ENCODE data around the gene POLR3A. TPM values are rescaled to one million over a fixed set of nuclear protein-coding genes. Genes with fewer than 3 reads are reported as not detected.

Gene POLR3A
- total and polyA plus RNA-seq, 2 of the 13 experiments (the other 11 are each of a cell fraction or from before 2014, with no cell fraction given) = 13.6 to 19.2 TPM

- Histone ChIP-seq H3K79me2 (ENCODE audit: insufficient read depth, low read length) (no peaks in the 10 kb centered on the region), H3K9me3 (ENCODE audit: low read length) (no peaks in the 10 kb centered on the region), H3K9ac (ENCODE audit: insufficient read depth, low read depth, low read length) (0 out of 2 replicates have a peak overlapping the region, but pooled peaks have one; percentile 6), H3K27me3 (ENCODE audit: control insufficient read depth in 1 of 2, insufficient read depth in 2 of 2, low read length in 2 of 2) (no peaks in the 10 kb centered on the region), H3K27ac (ENCODE audit: extremely low read length, insufficient read depth, low read length) (peak overlapping the region; percentile 62), H3K4me1 (ENCODE audit: insufficient read depth, low read length) (peaks cover 78% of the 10 kb centered on the region), H3K4me3 (replicated peaks in 1 of 3; ENCODE audit: insufficient read depth in 1 of 3, low read depth in 2 of 3, low read length in 3 of 3) (no peak overlapping the region; a peak in 1 of 6 replicates), H2AFZ (ENCODE audit: low read length) (no peak overlapping the region), H3K36me3 (replicated peaks in 1 of 2; ENCODE audit: control insufficient read depth in 1 of 2, insufficient read depth in 2 of 2, low read length in 2 of 2) (0 out of 5 replicates have a peak, but pooled peaks cover 0 to under 1% of the 10 kb centered on the region in 2 experiments), H3K4me2 (ENCODE audit: low read depth, low read length) (peak overlapping the region; percentile 49), H4K20me1 (ENCODE audit: insufficient read depth, low read length) (no peaks in the 10 kb centered on the region)
- ATAC-seq = peak; percentile 84
- in situ Hi-C loops (cut with HindIII; ENCODE audit: extremely low pct_ligation_motif_present, low pct_unique_long_range_greater_than_20kb) (loop anchor here (5.0 kb wide), 2 partner anchors 64 to 124 kb away; no protein-coding TSS in a partner anchor), intact Hi-C loops (cut with micrococcal nuclease; ENCODE audit: unreplicated experiment) (loop anchor here (2.0 to 5.0 kb wide), 3 partner anchors 44 to 122 kb away; partner anchors contain the start of gene DLG5)
- POLR2A ChIA-PET = interaction anchor here (1.1 kb wide), 1 partner anchor 82 kb away, joined by 5 read pairs; no protein-coding TSS in a partner anchor
- CTCF ChIA-PET (ENCODE audit: low intra/inter-chr PET ratio, low total read pairs) = no interaction called here
- BruUV-seq (replicated peaks) = no TSS peak
- DNase-seq (ENCODE audit: low spot score) = peak; percentile 92
- WGBS (ENCODE audit: low lambda C conversion rate) = 37% methylated on average over 7 of the region's 7 CpGs
- FAIRE-seq = peak; percentile 96
- TF ChIP-seq ZMYM3 (CRISPR knock-in tag; IDR thresholded peaks at IDR 0.05) = peak; percentile 77; the same call in 1 of the 2 replicates
- TF ChIP-seq ZNF275 (CRISPR knock-in tag; IDR thresholded peaks at IDR 0.05; ENCODE audit: borderline replicate concordance) = 0 out of 2 replicates have a peak, but pooled peaks have one; percentile 21
- TF ChIP-seq ZNF280B (CRISPR knock-in tag; IDR thresholded peaks at IDR 0.05; ENCODE audit: borderline replicate concordance) = no peak
- 0 out of 2 replicates have a peak, but pooled peaks have one; percentile 53 for TF ChIP-seq HBP1 (CRISPR knock-in tag; IDR thresholded peaks at IDR 0.05; ENCODE audit: low read depth)
- no peak for TF ChIP-seq ZNF597 (CRISPR knock-in tag; IDR thresholded peaks at IDR 0.05)
- no peak for TF ChIP-seq GLI4 (CRISPR knock-in tag; IDR thresholded peaks at IDR 0.05; ENCODE audit: borderline replicate concordance)
- no peak for TF ChIP-seq SOX6 (IDR thresholded peaks at IDR 0.05)
- peak; percentile 84 for TF ChIP-seq SOX6 (CRISPR knock-in tag; IDR thresholded peaks at IDR 0.05)
- peak; percentile 54; the same call in 1 of the 2 replicates for TF ChIP-seq HOMEZ (CRISPR knock-in tag; IDR thresholded peaks at IDR 0.05; ENCODE audit: low read depth)
- TF ChIP-seq SNAI1 (CRISPR knock-in tag; IDR thresholded peaks at IDR 0.05; ENCODE audit: borderline replicate concordance) = no peak
- TF ChIP-seq HNF1B (CRISPR knock-in tag; IDR thresholded peaks at IDR 0.05) = peak; percentile 82
- TF ChIP-seq NAIF1 (CRISPR knock-in tag; IDR thresholded peaks at IDR 0.05; ENCODE audit: borderline replicate concordance) = no peak
These were observed 58.2 kb downstream of the POLR3A start for GRCh38 chr10:77970869-77971803.
